ENCODE results near the gene BTBD9. TPM values are rescaled to one million over a fixed set of nuclear protein-coding genes. Genes with fewer than 3 reads are reported as not detected.

BTBD9 gene
- total RNA-seq, 2 donors from 2014 or later, result 14.2 to 18.2 TPM

DNA sequence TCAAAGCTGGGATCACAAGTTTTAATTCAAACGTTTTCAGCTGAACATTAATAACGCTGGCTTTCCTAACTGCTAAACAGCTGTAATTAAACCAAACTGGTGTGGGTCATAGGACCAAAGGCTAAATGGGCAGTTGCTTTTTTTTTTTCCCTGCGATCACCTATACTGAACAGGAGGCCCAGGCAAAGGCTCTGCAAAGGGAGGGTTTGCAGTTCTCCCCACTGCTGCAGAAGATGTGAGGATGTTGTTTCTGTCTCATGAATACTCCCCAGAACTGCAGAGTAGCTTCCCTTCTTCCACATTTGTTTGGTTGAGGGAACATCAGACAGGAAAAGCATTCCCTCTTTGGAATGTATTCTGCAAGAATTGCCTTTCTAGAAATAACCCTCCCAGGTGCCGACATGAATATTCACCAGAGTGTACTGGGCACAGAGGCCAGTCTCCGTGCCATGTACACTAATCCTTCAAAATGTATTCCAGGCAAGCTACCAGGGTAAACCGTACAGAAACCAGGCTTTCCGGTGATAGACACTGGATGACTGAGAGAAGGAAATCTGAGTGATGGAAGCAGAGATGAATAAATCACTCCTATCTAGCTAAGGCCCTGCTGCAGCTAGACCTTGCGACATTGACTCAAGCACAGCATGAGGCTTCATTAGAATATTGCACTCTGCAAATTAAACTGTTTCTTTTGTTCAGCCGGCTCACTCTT is 370.1 kb downstream of the BTBD9 start:
- no peak overlapping the region for H3K4me3 ChIP-seq
- no peaks in the 10 kb centered on the region for H3K9me3 ChIP-seq
- TF ChIP-seq, protein P1, sequence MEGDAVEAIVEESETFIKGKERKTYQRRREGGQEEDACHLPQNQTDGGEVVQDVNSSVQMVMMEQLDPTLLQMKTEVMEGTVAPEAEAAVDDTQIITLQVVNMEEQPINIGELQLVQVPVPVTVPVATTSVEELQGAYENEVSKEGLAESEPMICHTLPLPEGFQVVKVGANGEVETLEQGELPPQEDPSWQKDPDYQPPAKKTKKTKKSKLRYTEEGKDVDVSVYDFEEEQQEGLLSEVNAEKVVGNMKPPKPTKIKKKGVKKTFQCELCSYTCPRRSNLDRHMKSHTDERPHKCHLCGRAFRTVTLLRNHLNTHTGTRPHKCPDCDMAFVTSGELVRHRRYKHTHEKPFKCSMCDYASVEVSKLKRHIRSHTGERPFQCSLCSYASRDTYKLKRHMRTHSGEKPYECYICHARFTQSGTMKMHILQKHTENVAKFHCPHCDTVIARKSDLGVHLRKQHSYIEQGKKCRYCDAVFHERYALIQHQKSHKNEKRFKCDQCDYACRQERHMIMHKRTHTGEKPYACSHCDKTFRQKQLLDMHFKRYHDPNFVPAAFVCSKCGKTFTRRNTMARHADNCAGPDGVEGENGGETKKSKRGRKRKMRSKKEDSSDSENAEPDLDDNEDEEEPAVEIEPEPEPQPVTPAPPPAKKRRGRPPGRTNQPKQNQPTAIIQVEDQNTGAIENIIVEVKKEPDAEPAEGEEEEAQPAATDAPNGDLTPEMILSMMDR (IDR thresholded peaks at IDR 0.05), result no peak
- no peak overlapping the region for H3K27ac ChIP-seq
- no peaks in the 10 kb centered on the region for H3K36me3 ChIP-seq
- no peak for DNase-seq (ENCODE audit: low spot score)
- H3K27me3 ChIP-seq, result no peaks in the 10 kb centered on the region
- peaks cover 0 to 12% of the 10 kb centered on the region in 2 donors for H3K4me1 ChIP-seq

DNA sequence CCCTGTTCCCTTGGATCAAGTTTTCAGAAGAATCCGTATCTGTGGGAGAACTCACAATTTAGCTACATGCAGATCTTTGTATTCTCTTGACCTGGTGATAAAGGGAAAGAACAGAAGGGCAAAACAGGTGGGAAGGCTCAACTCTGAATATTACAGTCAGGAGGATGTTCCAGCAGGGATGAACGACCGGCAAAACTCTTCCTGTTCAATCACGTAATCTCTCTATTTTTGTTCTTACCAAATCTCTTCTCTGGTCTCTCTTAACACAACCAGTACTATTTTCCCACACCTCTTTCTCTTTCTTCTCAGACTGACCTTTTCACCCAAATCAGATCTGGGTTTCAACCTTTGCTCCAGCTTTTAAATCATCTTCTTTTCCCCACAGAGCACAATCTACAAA is 371.4 kb downstream of the BTBD9 start:
- no peaks in the 10 kb centered on the region for H3K27me3 ChIP-seq
- H3K36me3 ChIP-seq, result no peaks in the 10 kb centered on the region
- TF ChIP-seq, protein P1 (IDR thresholded peaks at IDR 0.05), result no peak
- H3K9me3 ChIP-seq, result no peaks in the 10 kb centered on the region
- peaks cover 0 to 12% of the 10 kb centered on the region in 2 donors for H3K4me1 ChIP-seq
- DNase-seq (ENCODE audit: low spot score), result no peak
- H3K4me3 ChIP-seq, result no peak overlapping the region
- H3K27ac ChIP-seq, result no peak overlapping the region

DNA sequence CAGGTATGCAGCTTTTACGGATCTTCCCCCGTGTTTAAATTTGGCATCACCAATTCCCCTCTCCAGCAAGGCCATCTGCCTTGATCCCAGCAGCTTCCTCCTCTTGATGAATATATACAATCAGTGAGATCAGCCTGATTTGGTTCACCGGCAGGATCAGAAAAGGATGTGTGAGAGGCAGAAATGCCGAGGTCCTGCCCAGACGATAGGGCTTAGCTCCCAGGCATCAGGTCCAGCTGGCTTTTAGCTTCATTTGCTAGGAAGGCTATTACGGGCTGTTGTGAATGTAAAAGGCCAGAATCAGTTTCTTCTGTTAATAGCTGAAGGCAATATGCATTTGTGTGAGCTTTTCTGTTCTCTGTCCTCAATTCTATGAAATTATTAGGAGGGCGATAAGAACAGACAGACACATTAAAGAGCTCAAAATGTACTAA is 372.8 kb downstream of the BTBD9 start:
- Histone ChIP-seq H3K36me3 (no peaks in the 10 kb centered on the region), H3K4me3 (no peak overlapping the region), H3K4me1 (peaks cover 0 to 24% of the 10 kb centered on the region in 2 donors), H3K27ac (no peak overlapping the region), H3K9me3 (no peaks in the 10 kb centered on the region), H3K27me3 (no peaks in the 10 kb centered on the region)
- TF ChIP-seq, protein P1 (IDR thresholded peaks at IDR 0.05), result no peak
- no peak for DNase-seq (ENCODE audit: low spot score)

DNA sequence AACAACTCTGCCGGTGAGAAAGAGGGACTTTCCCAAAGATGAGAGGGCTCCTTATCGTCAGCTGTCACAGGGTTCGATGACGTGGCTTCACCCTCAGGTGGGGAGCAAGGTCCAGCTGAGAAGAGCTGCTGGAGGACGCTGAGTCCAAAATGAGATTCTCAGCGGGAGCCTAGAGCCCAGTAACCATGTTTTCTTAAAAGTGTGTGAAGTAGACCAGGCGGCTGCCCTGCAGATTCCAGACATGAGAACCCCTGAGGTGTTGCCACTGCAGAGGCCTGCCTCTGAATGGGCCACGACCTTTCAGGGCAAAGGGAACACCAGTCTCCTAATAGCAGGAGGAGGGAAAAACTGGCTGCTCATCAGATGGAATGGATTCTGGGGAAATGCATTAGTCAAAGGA is 375.1 kb downstream of the BTBD9 start:
- no peak for DNase-seq (ENCODE audit: low spot score)
- no peak overlapping the region for H3K27ac ChIP-seq
- no peaks in the 10 kb centered on the region for H3K27me3 ChIP-seq
- no peaks in the 10 kb centered on the region for H3K9me3 ChIP-seq
- no peaks in the 10 kb centered on the region for H3K36me3 ChIP-seq
- TF ChIP-seq, protein P1 (IDR thresholded peaks at IDR 0.05), result no peak
- peaks cover 0 to 24% of the 10 kb centered on the region in 2 donors for H3K4me1 ChIP-seq
- H3K4me3 ChIP-seq, result no peak overlapping the region

DNA sequence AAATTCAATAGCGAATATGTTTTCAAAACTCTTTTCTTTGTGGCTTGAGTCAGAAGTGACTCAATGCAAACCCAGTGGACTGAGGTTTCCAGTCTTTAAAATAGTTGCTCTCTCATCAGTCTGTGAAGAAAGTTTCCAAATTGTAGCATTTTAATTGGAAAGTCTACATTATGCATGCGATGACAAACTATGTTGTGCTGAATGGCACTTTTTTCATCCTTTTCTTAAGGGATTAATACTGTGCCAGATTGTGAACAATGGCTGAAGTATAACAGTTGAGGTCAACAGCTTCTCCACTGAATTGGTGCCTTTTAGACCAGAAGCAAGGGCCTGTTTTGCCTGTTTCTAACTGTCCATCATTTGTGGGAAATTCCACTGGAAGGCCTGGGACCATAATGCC is 377.1 kb downstream of the BTBD9 start:
- no peaks in the 10 kb centered on the region for H3K9me3 ChIP-seq
- TF ChIP-seq, protein P1 (IDR thresholded peaks at IDR 0.05), result no peak
- peak overlapping the region in 1 of 2 donors; percentile 73 for H3K27ac ChIP-seq
- H3K4me3 ChIP-seq, result no peak overlapping the region
- H3K4me1 ChIP-seq, result peaks cover 0 to 20% of the 10 kb centered on the region in 2 donors
- DNase-seq (ENCODE audit: low spot score), result no peak
- no peaks in the 10 kb centered on the region for H3K36me3 ChIP-seq
- H3K27me3 ChIP-seq, result no peaks in the 10 kb centered on the region

DNA sequence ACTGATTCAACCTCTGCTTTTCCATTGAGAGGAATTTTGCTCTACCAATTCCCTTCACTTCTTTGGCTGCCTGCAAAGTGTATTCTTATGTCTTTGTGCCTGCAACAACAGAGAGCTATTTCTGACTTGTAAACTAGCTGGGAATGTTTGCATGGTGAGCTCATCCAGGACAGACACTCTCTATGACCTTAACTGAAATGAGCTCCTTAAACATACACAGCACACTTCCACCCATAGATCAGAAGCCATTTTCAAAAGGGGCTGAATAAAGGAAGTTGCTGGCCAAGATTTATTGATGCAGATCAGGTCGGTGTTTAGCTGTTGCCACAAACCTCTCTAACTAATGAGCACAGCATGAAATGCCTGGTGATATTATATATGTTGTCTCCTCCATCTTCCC is 377.7 kb downstream of the BTBD9 start:
- H3K27me3 ChIP-seq, result no peaks in the 10 kb centered on the region
- H3K4me3 ChIP-seq, result no peak overlapping the region
- H3K4me1 ChIP-seq, result peaks cover 0 to 20% of the 10 kb centered on the region in 2 donors
- no peak for DNase-seq (ENCODE audit: low spot score)
- no peaks in the 10 kb centered on the region for H3K9me3 ChIP-seq
- peak overlapping the region; percentile 38 to 73 for H3K27ac ChIP-seq
- no peaks in the 10 kb centered on the region for H3K36me3 ChIP-seq
- TF ChIP-seq, protein P1 (IDR thresholded peaks at IDR 0.05), result no peak

Measured in right atrium auricular region (tissue), 2 donors.